RPMI8226 (cell line): Measurements from ENCODE around the gene CMIP.
A peak's percentile ranks its signal among the peaks of the same experiment; 100 is the strongest.

Experiments
- DNase-seq: peaks from one replicate; pipeline ENCODE4 v3.0.0-alpha.2; 2015

CMIP gene

GRCh38 chr16:81646561-81646960 lies 202.0 kb downstream of the CMIP start:
- no peak for DNase-seq

GRCh38 chr16:81647527-81647926 lies 202.9 kb downstream of the CMIP start:
- DNase-seq, result no peak

- DNase-seq, result no peak
Observed at GRCh38 chr16:81649561-81650184, 205.1 kb downstream of the CMIP start.

GRCh38 chr16:81650281-81650680 lies 205.7 kb downstream of the CMIP start:
- DNase-seq, result no peak

GRCh38 chr16:81650982-81651562 lies 206.5 kb downstream of the CMIP start:
- no peak for DNase-seq

GRCh38 chr16:81651758-81652718 lies 207.4 kb downstream of the CMIP start:
- DNase-seq, result peak; percentile 13

- DNase-seq, result peak; percentile 39
Observed at GRCh38 chr16:81652798-81653505, 208.3 kb downstream of the CMIP start.

GRCh38 chr16:81654346-81654745 lies 209.7 kb downstream of the CMIP start:
- no peak for DNase-seq

- no peak for DNase-seq
Observed at GRCh38 chr16:81655469-81656162, 211.0 kb downstream of the CMIP start.

- DNase-seq, result peak; percentile 39
Observed at GRCh38 chr16:81657224-81657623, 212.6 kb downstream of the CMIP start.

GRCh38 chr16:81657781-81658180 lies 213.2 kb downstream of the CMIP start:
- no peak for DNase-seq

- no peak for DNase-seq
Observed at GRCh38 chr16:81658373-81658772, 213.8 kb downstream of the CMIP start.

GRCh38 chr16:81659249-81659648 lies 214.6 kb downstream of the CMIP start:
- no peak for DNase-seq

GRCh38 chr16:81661082-81661481 lies 216.5 kb downstream of the CMIP start:
- no peak for DNase-seq

- no peak for DNase-seq
Observed at GRCh38 chr16:81664153-81664552, 219.5 kb downstream of the CMIP start.

GRCh38 chr16:81665588-81665987 lies 221.0 kb downstream of the CMIP start:
- no peak for DNase-seq

GRCh38 chr16:81666113-81666512 lies 221.5 kb downstream of the CMIP start:
- DNase-seq, result no peak

GRCh38 chr16:81668243-81669097 lies 223.9 kb downstream of the CMIP start:
- no peak for DNase-seq

- DNase-seq, result no peak
Observed at GRCh38 chr16:81669473-81670350, 225.1 kb downstream of the CMIP start.
